Sigmoid colon (tissue), 7 donors: ENCODE measurements around the gene SNCB. TPM values are rescaled to one million over a fixed set of nuclear protein-coding genes. Genes with fewer than 3 reads are reported as not detected.

Experiments
- DNase-seq: peaks from one replicate; pipeline ENCODE4 v3.0.0-alpha.2; 2019
- H3K27ac ChIP-seq, 4 donors: fragments of 200-600 bp; sonication (generic); one replicate each; pipeline ENCODE4 v1.5.1; 2016 to 2019; ENCODE audit warnings: mild to moderate bottlenecking in 1 of 4
- H3K27me3 ChIP-seq, 3 donors: fragments of 200-600 bp; sonication (generic); one replicate each; pipeline ENCODE4 v1.5.1; 2019; ENCODE audit warnings: mild to moderate bottlenecking in 1 of 3
- H3K36me3 ChIP-seq, 4 donors: fragments of 200-600 bp; sonication (generic); one replicate each; pipeline ENCODE4 v1.5.1; 2016 to 2019
- H3K4me1 ChIP-seq, 4 donors: fragments of 200-600 bp; sonication (generic); one replicate each; pipeline ENCODE4 v1.5.1; 2017 to 2019
- H3K4me3 ChIP-seq, 4 donors: fragments of 200-600 bp; sonication (generic); one replicate each; pipeline ENCODE4 v1.5.1; 2017 to 2019; ENCODE audit warnings: mild to moderate bottlenecking in 2 of 4, moderate library complexity in 1 of 4
- H3K9me3 ChIP-seq, 4 donors: fragments of 200-600 bp in 3 of 4; sonication (generic) in 3 of 4; one replicate each; pipeline versions ENCODE4 v1.5.1 to v1.6.1; 2013 to 2019
- CTCF ChIP-seq, 4 experiments: fragments of 450-650 bp in 3 of 4; fragments of 200-600 bp in 1 of 4; IDR thresholded peaks; one replicate each; pipeline ENCODE4 v1.5.1; 2016 to 2019; ENCODE audit warnings: antibody characterized with exemption in 4 of 4, mild to moderate bottlenecking in 3 of 4, moderate library complexity in 2 of 4
- EP300 ChIP-seq, 4 donors: sonication (generic); formaldehyde crosslinking; IDR thresholded peaks; one replicate each; pipeline ENCODE4 v1.6.1; 2017; ENCODE audit warnings: antibody characterized with exemption in 4 of 4
- POLR2A ChIP-seq, 2 donors: fragments of 450-650 bp; IDR thresholded peaks; one replicate each; pipeline ENCODE4 v1.6.1; 2016; ENCODE audit warnings: antibody characterized with exemption in 2 of 2, mild to moderate bottlenecking in 2 of 2, moderate library complexity in 2 of 2
- POLR2AphosphoS5 ChIP-seq, 4 donors: sonication (generic); formaldehyde crosslinking; IDR thresholded peaks; one replicate each; pipeline ENCODE4 v1.6.1; 2017; ENCODE audit warnings: antibody characterized with exemption in 4 of 4
- WGBS, 2 donors: extraction: QIAGEN DNeasy Blood & Tissue Kit; methylation state at CpG; one replicate each; pipeline ENCODE4 v1.1.7; 2013; 5-methylcytosine and 5-hydroxymethylcytosine counted together
- intact Hi-C: fragments of 100-400 bp; cut with DNase I; formaldehyde crosslinking; loops from one replicate; pipeline ENCODE4 v1.15.1; 2023
- polyA plus RNA-seq, 3 donors: library from polyadenylated mRNA; stranded (reverse); fragments of 200-250 nt; gene quantifications; one replicate each; pipeline ENCODE4 v1.2.3, GENCODE V29; 2013
- total RNA-seq, 4 donors: library from RNA; depleted of rRNA; stranded (reverse); fragments of >200 nt; gene quantifications; one replicate each; pipeline ENCODE4 v1.1.0, GENCODE V29; 2016
- donor health status: healthy with polysubstance abuse.
- donor health status: Bipolar disorder and iron deficiency.
- donor health status: healthy.

The SNCB gene
- total and polyA plus RNA-seq, 7 donors = 0.23 to 2.2 TPM; not detected in 5

GRCh38 chr5:176659512-176659839 is 29.1 kb upstream of the SNCB start:
- H3K9me3 ChIP-seq = no peaks in the 10 kb centered on the region
- peaks cover 0 to 27% (median 0%) of the 10 kb centered on the region in 4 donors for H3K36me3 ChIP-seq
- H3K4me3 ChIP-seq = no peak overlapping the region
- no peak overlapping the region for H3K27ac ChIP-seq
- DNase-seq = no peak
- H3K27me3 ChIP-seq = peaks cover 0 to 20% (median 4%) of the 10 kb centered on the region in 3 donors
- TF ChIP-seq POLR2A (IDR thresholded peaks at IDR 0.05) = no peak
- WGBS, 2 donors = 80 to 81% methylated on average over 7 of the region's 7 CpGs
- H3K4me1 ChIP-seq = peaks cover 0 to 17% (median 6%) of the 10 kb centered on the region in 4 donors
- intact Hi-C loops = no loop called here

DNA sequence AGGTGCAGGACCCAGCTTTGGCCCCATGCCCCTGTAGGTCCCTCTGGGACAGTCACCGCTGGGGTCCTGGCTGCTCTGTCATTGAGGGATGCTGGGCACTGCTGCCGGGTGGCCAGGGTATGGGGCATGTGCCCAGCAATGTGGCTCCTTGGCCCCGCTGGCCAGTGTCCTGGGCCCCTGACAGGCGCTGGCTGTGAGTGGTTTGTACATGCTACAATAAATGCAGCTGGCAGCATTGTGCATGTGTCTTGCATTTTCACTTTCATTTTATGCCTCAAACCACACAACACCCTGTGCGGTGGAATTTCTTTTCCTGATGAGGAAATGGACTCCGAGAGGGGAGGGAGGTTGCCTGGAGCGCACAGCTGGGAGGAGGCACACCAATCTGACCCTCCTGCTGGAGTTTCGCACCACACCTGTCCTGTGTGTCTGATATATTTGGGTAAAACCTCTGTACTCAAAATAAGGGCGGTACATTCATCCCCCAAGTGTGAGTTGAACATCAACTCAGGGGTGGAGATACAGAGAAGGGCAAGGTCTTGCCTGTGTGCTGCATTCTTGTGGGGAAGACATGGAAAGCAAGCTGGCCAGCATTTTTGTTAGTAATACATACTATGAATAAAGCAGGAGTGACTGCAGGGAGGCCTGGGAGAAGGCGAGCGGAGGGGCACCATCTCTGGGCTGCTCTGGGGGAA is 28.6 kb upstream of the SNCB start:
- no peak overlapping the region for H3K4me3 ChIP-seq
- TF ChIP-seq EP300 (IDR thresholded peaks at IDR 0.05) = no peak
- no peak for TF ChIP-seq CTCF (IDR thresholded peaks at IDR 0.05)
- TF ChIP-seq POLR2AphosphoS5 (IDR thresholded peaks at IDR 0.05) = no peak
- TF ChIP-seq POLR2A (IDR thresholded peaks at IDR 0.05) = no peak
- H3K27ac ChIP-seq = no peak overlapping the region
- peaks cover 0 to 32% (median 2%) of the 10 kb centered on the region in 4 donors for H3K36me3 ChIP-seq
- peaks cover 0 to 14% (median 0%) of the 10 kb centered on the region in 3 donors for H3K27me3 ChIP-seq
- no peak for DNase-seq
- H3K9me3 ChIP-seq = no peaks in the 10 kb centered on the region
- intact Hi-C loops = no loop called here
- 18 to 29% methylated on average over 11 of the region's 11 CpGs for WGBS, 2 donors
- H3K4me1 ChIP-seq = peaks cover 0 to 17% (median 6%) of the 10 kb centered on the region in 4 donors

DNA sequence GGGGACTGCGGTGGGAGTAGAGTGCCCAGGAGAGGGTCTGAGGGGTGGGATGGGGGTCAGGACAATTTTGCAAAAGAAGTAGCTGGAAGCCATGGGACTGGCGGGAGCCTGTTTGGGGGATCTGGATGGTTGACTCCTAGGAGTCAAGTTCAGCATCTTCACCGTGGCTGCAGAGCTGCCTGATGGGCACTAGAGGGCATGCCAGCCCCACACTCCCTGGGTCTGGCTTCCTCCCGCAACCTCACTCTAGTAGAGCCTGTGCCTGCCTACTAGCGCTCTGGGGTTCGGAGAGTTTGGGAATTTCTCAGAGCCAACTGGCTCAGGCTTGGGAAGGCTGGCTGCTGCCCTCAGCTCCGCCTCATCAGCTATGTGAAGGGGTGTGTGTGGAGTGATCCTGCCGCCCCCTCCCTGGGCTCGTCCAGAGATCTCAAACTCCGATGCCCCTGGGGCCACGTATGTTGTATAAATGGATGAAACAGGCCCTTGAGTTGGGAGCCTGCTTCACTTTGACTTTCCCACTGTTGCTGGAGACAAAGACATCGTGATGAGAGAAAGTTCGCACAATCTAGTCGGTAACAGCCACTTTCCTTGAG is 27.8 kb upstream of the SNCB start:
- peak; percentile 82 for DNase-seq
- peaks cover 0 to 17% (median 6%) of the 10 kb centered on the region in 4 donors for H3K4me1 ChIP-seq
- H3K36me3 ChIP-seq = peaks cover 0 to 41% (median 5%) of the 10 kb centered on the region in 4 donors
- H3K27ac ChIP-seq = no peak overlapping the region
- H3K4me3 ChIP-seq = no peak overlapping the region
- intact Hi-C loops = no loop called here
- TF ChIP-seq CTCF (IDR thresholded peaks at IDR 0.05) (peak; percentile 28 to 77 (median 57)), POLR2AphosphoS5 (IDR thresholded peaks at IDR 0.05) (no peak), POLR2A (IDR thresholded peaks at IDR 0.05) (no peak), EP300 (IDR thresholded peaks at IDR 0.05) (no peak)
- no peaks in the 10 kb centered on the region for H3K9me3 ChIP-seq
- H3K27me3 ChIP-seq = peaks cover 0 to 6% (median 0%) of the 10 kb centered on the region in 3 donors
- WGBS, 2 donors = 39 to 48% methylated on average over 14 of the region's 14 CpGs

DNA sequence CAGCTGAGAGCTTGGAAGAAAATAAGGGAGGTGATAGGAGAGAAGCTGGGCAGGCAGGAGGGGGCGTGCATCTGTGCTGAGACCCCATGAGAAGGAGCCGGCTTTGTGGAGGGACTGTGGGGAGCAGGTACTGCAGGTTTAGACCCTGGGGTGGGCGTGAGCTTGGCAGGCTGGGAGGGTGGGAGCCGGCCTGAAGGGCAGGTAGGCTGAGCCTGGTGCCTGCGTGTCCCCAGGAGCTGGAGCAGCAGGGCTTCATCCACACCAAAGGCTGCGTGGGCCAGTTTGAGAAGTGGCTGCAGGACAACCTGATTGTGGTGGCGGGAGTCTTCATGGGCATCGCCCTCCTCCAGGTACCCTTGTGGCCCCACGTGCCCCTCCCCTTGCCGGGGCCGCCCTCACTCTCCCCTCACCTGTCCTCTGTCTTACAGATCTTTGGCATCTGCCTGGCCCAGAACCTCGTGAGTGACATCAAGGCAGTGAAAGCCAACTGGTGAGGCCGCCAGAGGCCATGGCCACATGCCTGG is 26.2 kb upstream of the SNCB start:
- Histone ChIP-seq H3K9me3 (no peaks in the 10 kb centered on the region), H3K27me3 (no peaks in the 10 kb centered on the region), H3K4me1 (peaks cover 0 to 17% (median 6%) of the 10 kb centered on the region in 4 donors), H3K36me3 (peaks cover 0 to 45% (median 5%) of the 10 kb centered on the region in 4 donors), H3K4me3 (no peak overlapping the region), H3K27ac (no peak overlapping the region)
- DNase-seq = no peak
- TF ChIP-seq POLR2A (IDR thresholded peaks at IDR 0.05) (no peak), EP300 (IDR thresholded peaks at IDR 0.05) (no peak), POLR2AphosphoS5 (IDR thresholded peaks at IDR 0.05) (no peak), CTCF (IDR thresholded peaks at IDR 0.05) (no peak)
- WGBS, 2 donors = 90 to 93% methylated on average over 13 of the region's 13 CpGs
- intact Hi-C loops = no loop called here

GRCh38 chr5:176654856-176655255 is 24.5 kb upstream of the SNCB start:
- Histone ChIP-seq H3K9me3 (no peaks in the 10 kb centered on the region), H3K4me3 (no peak overlapping the region), H3K27ac (no peak overlapping the region), H3K27me3 (no peaks in the 10 kb centered on the region), H3K4me1 (peaks cover 0 to 11% (median 4%) of the 10 kb centered on the region in 4 donors), H3K36me3 (peaks cover 0 to 45% (median 5%) of the 10 kb centered on the region in 4 donors)
- intact Hi-C loops = no loop called here
- no peak for DNase-seq
- no peak for TF ChIP-seq POLR2A (IDR thresholded peaks at IDR 0.05)
- no peak for TF ChIP-seq CTCF (IDR thresholded peaks at IDR 0.05)
- TF ChIP-seq EP300 (IDR thresholded peaks at IDR 0.05) = no peak
- TF ChIP-seq POLR2AphosphoS5 (IDR thresholded peaks at IDR 0.05) = no peak
- WGBS, 2 donors = 89 to 95% methylated on average over 14 of the region's 14 CpGs
